CD4-positive, CD25-positive, alpha-beta regulatory T cell (primary cell): Measurements from ENCODE around the gene SLC4A9. TPM values are rescaled to one million over a fixed set of nuclear protein-coding genes. Genes with fewer than 3 reads are reported as not detected.

ENCODE experiments used
- ATAC-seq, 2 donors: fragments of 150-1000 bp; cut with Tn5 transposase; one replicate each; pipeline ENCODE4 v1.10.0; 2021; ENCODE audit warnings: low read depth in 2 of 2, moderate number of reproducible peaks in 2 of 2, moderate library complexity in 1 of 2
- DNase-seq, 3 donors: peaks; one replicate each; pipeline versions ENCODE4 v3.0.0 to v3.0.0-alpha.2; 2012 to 2022; ENCODE audit warnings: mixed read lengths in 1 of 3
- H3K27ac ChIP-seq: one replicate; pipeline ENCODE4 v1.7.0; 2013; ENCODE audit warnings: mild to moderate bottlenecking, low read length; ENCODE audit not compliant: insufficient read depth, poor library complexity, severe bottlenecking
- H3K27me3 ChIP-seq: one replicate; pipeline ENCODE4 v1.7.0; 2013; ENCODE audit warnings: low read length; ENCODE audit not compliant: control insufficient read depth, insufficient read depth
- H3K36me3 ChIP-seq: one replicate; pipeline ENCODE4 v1.7.0; 2013; ENCODE audit warnings: mild to moderate bottlenecking, low read length, moderate library complexity; ENCODE audit not compliant: control insufficient read depth, insufficient read depth
- H3K4me1 ChIP-seq: 2 replicates; pipeline ENCODE4 v1.7.0; 2013; ENCODE audit warnings: mild to moderate bottlenecking, low read length; ENCODE audit not compliant: insufficient read depth, control insufficient read depth, poor library complexity, severe bottlenecking
- H3K4me3 ChIP-seq: one replicate; pipeline ENCODE4 v1.7.0; 2013; ENCODE audit warnings: low read depth, mild to moderate bottlenecking, low read length, moderate library complexity
- H3K9me3 ChIP-seq, 2 experiments: 1 replicate in 1 of 2; 2 replicates in 1 of 2; pipeline ENCODE4 v1.7.0; 2013; ENCODE audit warnings: low read length in 2 of 2, mild to moderate bottlenecking in 1 of 2, moderate library complexity in 1 of 2; ENCODE audit not compliant: control insufficient read depth in 2 of 2
- H3K27ac Mint-ChIP-seq, 3 donors: one replicate each; pipeline ENCODE4 v1.8.0; 2020 to 2022; ENCODE audit warnings: mild to moderate bottlenecking in 3 of 3, mixed read lengths in 3 of 3, moderate library complexity in 2 of 3
- H3K27me3 Mint-ChIP-seq: one replicate; pipeline ENCODE4 v1.8.0; 2022; ENCODE audit warnings: mild to moderate bottlenecking, mixed read lengths
- H3K36me3 Mint-ChIP-seq: one replicate; pipeline ENCODE4 v1.8.0; 2020; ENCODE audit warnings: mixed read lengths
- H3K4me1 Mint-ChIP-seq, 4 donors: one replicate each; pipeline ENCODE4 v1.8.0; 2020 to 2022; ENCODE audit warnings: mixed read lengths in 4 of 4, mild to moderate bottlenecking in 1 of 4
- H3K4me3 Mint-ChIP-seq, 4 donors: one replicate each; pipeline ENCODE4 v1.8.0; 2020 to 2022; ENCODE audit warnings: mild to moderate bottlenecking in 4 of 4, mixed read lengths in 4 of 4, moderate library complexity in 3 of 4
- H3K9me3 Mint-ChIP-seq, 7 donors: one replicate each; pipeline ENCODE4 v1.8.0; 2020 to 2022; ENCODE audit warnings: mixed read lengths in 7 of 7, mild to moderate bottlenecking in 3 of 7, moderate library complexity in 2 of 7
- polyA plus RNA-seq, 4 donors: library from polyadenylated mRNA; unstranded; fragments of 300-500 nt; fragmentation: Illumina TruSeq; gene quantifications; one replicate each; pipeline ENCODE4 v1.2.3, GENCODE V29; 2021
- total RNA-seq: library from RNA; stranded (reverse); gene quantifications from one replicate; pipeline ENCODE4 v1.2.3, GENCODE V29; 2022

The SLC4A9 gene
- total and polyA plus RNA-seq, 5 donors from 2014 or later, result not detected

DNA sequence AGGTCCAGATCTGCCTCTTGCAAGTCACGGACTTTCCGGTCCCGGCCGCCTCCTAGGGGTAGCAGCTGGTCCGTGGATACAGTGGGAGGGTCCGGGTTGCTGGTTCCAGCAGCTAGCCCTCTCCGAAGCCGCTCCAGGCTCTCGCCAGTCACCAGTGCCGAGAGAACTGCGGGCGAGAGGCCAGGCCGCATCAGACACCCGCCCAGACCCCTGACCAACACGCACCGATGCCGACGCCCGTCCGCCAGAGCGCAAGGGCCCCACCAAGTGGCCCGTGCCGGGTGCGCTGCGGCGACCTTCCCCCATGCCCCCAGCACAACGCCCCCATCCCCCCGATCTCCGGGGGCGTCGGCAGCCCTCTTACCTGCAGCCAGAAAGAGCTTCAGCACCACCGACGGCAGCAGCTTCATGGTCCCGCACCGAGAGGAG is 14.1 kb upstream of the SLC4A9 start:
- H3K4me3 ChIP-seq, result no peak overlapping the region
- ATAC-seq (peak in 1 of 2 donors; percentile 1), DNase-seq (no peak)
- H3K27ac ChIP-seq, result no peak overlapping the region
- H3K9me3 ChIP-seq, result no peaks in the 10 kb centered on the region
- H3K36me3 ChIP-seq, result no peaks in the 10 kb centered on the region
- no peaks in the 10 kb centered on the region for H3K36me3 Mint-ChIP-seq
- peaks cover 0 to 2% (median 0%) of the 10 kb centered on the region in 7 donors for H3K9me3 Mint-ChIP-seq
- peaks cover 16% of the 10 kb centered on the region for H3K27me3 Mint-ChIP-seq
- peaks cover 3% of the 10 kb centered on the region for H3K27me3 ChIP-seq
- H3K4me1 ChIP-seq, result peaks cover 28% of the 10 kb centered on the region
- H3K27ac Mint-ChIP-seq, result no peak overlapping the region
- peak overlapping the region; percentile 80 to 89 (median 86) for H3K4me3 Mint-ChIP-seq
- H3K4me1 Mint-ChIP-seq, result peaks cover 12 to 56% (median 22%) of the 10 kb centered on the region in 4 donors

DNA sequence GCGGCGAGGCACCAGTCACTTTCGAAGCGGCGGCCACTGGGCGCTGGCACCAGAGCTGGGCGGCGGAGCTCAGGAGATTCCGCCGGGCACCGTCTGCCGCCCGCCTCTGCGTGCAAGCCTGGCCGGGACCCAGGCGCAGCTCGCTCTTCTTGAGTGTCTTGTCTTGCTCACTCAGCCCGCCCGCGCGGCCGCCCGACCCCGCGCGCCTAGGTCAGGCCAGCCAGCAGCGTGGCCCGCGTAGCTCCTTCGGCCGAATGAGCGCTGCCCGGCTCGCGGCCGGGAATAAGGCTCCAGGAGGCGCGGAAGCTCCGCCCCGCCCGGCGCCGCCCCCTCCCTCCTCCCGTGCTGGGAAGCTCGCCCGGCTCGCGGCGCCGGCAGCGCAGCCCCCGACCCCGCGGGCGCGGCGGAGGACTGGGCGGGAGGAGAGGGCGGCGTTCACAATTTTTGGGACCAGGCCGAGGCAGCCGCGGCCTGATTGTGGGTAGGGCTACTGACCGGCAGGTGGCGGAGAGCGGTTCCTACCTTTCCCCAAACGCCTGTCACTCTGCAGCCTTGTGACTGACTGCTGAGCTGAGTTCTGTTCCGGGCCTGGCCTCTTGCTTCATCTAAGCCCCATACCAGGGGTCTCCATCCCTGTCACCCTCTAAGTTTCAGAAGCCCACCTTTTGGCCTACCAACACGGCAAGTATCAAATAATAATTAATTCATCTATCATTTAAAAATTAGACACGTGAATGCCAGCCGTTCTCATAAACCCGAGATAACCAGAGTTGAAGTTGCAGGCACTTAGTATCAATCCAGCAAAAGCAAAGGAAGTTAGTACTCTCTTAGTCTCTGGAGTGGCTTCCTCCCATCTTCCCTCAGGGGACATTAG is 13.4 kb upstream of the SLC4A9 start, which contains the start of gene HBEGF:
TSS of gene HBEGF (minus strand) at position 256 of the 874 bp plus-strand sequence. CDS start 275 bp downstream, outside the sequence.
- H3K27ac ChIP-seq, result no peak within 1 kb of the TSS

DNA sequence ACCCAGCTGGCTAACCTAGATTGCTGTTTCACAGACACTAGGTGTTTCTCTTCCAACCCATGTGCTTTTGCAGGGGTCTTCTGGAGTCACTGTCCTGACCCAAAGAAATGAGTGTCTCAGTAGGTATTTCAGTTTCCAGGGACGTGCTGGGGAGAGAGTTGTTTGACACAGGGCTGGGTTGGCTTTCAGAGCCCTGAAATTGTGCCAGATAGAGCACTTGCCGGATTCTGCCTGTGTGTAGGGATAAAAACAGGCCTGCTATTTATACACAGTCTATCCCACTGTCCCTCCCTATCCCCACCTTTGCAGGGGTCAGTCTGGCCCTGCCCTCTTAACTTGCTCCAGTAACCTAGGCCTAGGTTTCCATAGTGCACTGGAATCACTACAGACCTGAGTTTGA is 12.6 kb upstream of the SLC4A9 start:
- no peak overlapping the region for H3K27ac ChIP-seq
- Mint-ChIP-seq H3K27ac (no peak overlapping the region), H3K27me3 (peaks cover 26% of the 10 kb centered on the region), H3K4me3 (peak overlapping the region; percentile 49 to 83 (median 82)), H3K36me3 (no peaks in the 10 kb centered on the region), H3K4me1 (peaks cover 9 to 47% (median 22%) of the 10 kb centered on the region in 4 donors), H3K9me3 (peaks cover 0 to 2% (median 0%) of the 10 kb centered on the region in 7 donors)
- peaks cover 22% of the 10 kb centered on the region for H3K4me1 ChIP-seq
- no peak for ATAC-seq
- H3K27me3 ChIP-seq, result peaks cover 3% of the 10 kb centered on the region
- no peaks in the 10 kb centered on the region for H3K9me3 ChIP-seq
- H3K4me3 ChIP-seq, result peak overlapping the region; percentile 53
- no peak for DNase-seq
- no peaks in the 10 kb centered on the region for H3K36me3 ChIP-seq

More for the DNA sequence above, 13.4 kb upstream of the SLC4A9 start, which contains the start of gene HBEGF:
- Histone ChIP-seq H3K36me3 (no peaks in the 10 kb centered on the region), H3K4me1 (peaks cover 28% of the 10 kb centered on the region), H3K27me3 (peaks cover 3% of the 10 kb centered on the region), H3K9me3 (no peaks in the 10 kb centered on the region), H3K4me3 (peak within 1 kb of the TSS; percentile 53)
- DNase-seq (peak; percentile 26 to 63 (median 43)), ATAC-seq (peak; percentile 54 to 55)
- peak within 1 kb of the TSS in 2 of 3 donors; percentile 49 to 68 for H3K27ac Mint-ChIP-seq
- H3K36me3 Mint-ChIP-seq, result no peaks in the 10 kb centered on the region
- peaks cover 14 to 52% (median 21%) of the 10 kb centered on the region in 4 donors for H3K4me1 Mint-ChIP-seq
- peaks cover 21% of the 10 kb centered on the region for H3K27me3 Mint-ChIP-seq
- H3K9me3 Mint-ChIP-seq, result peaks cover 0 to 2% (median 0%) of the 10 kb centered on the region in 7 donors
- H3K4me3 Mint-ChIP-seq, result peak within 1 kb of the TSS; percentile 83 to 89 (median 86)

DNA sequence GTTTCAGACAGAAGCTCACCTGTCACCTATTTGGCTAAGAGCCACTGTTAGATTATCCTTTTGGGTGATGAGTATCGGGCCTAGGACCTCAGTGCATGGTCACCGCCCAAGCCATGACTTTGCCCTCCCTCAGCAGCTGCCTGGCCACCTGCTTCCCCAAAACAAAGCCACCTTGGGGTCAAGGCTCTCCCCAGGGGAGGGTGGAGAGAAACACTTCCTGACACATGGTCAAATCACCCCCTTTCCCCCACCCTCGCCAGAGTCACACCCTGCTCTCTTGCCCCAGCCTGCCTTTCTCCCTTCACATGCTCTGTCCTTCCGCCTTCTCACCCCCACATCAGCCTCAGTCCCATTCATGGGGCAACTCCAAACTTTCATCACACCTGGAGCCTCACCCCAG is 11.9 kb upstream of the SLC4A9 start:
- H3K27ac ChIP-seq, result no peak overlapping the region
- Mint-ChIP-seq H3K9me3 (peaks cover 0 to 2% (median 0%) of the 10 kb centered on the region in 7 donors), H3K36me3 (no peaks in the 10 kb centered on the region), H3K27me3 (peaks cover 26% of the 10 kb centered on the region), H3K4me3 (peak overlapping the region in 1 of 4 donors; percentile 83), H3K4me1 (peaks cover 9 to 39% (median 15%) of the 10 kb centered on the region in 4 donors), H3K27ac (no peak overlapping the region)
- H3K4me1 ChIP-seq, result peaks cover 15% of the 10 kb centered on the region
- no peaks in the 10 kb centered on the region for H3K36me3 ChIP-seq
- ATAC-seq (no peak), DNase-seq (no peak)
- H3K9me3 ChIP-seq, result no peaks in the 10 kb centered on the region
- H3K27me3 ChIP-seq, result peaks cover 3% of the 10 kb centered on the region
- H3K4me3 ChIP-seq, result no peak overlapping the region

DNA sequence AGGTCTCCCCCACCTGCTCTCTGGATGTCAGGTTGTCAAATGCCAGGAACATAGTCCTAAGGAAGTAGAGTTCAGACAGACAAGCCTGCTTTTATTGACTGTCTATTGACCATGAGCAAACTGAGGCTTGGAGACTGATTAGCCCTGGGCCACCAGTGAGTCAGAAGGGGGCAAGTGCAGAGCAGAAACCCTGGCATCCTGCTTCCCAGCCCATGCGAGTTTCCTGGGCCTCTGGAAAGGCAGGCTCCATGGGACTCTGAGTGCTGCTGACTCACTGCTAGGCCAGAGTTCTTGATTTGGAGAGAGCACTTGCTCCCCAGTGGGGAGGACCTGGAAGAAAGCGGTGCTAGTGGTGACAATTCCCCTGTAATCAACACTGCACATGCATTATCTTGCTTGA is 10.8 kb upstream of the SLC4A9 start:
- no peak overlapping the region for H3K27ac ChIP-seq
- H3K27ac Mint-ChIP-seq, result no peak overlapping the region
- ATAC-seq, result no peak

DNA sequence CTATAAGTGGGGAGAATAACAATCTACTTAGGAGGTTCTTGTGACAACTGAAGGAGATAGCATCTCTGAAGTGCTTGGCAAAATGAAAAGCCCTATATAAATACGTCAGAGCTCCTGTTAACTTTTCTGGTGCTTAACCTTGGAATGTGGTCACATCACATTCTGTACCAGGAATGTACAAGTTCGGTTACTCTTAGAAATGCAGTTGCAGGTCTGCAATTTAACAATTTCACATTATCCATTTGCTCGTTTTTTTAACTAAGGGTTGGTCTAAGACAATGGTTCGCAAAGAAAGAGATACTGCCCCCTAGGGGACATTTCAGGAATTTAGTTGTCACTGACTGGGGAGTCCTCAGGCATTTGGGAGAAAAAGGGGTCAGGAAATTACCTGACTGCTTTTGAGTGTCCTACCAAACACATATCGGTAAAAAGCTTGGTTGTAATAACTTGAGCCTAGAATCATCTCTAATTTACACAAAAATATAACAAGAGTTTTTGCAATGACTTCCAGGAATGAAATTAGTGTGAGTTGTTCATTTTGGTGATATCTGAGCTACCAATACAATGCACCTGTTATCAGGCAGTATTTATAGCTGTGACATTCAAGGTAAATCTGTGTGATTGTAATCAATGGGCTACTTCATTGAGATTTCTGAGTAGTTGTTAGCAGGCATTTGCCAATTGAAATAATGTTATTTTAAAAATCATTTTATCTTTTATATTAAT is 8.2 kb upstream of the SLC4A9 start:
- DNase-seq (peak; percentile 51 to 86 (median 75)), ATAC-seq (peak; percentile 77 to 81)
- Histone ChIP-seq H3K9me3 (no peaks in the 10 kb centered on the region), H3K27me3 (peaks cover 3% of the 10 kb centered on the region), H3K4me3 (peak overlapping the region; percentile 48), H3K4me1 (peaks cover 3% of the 10 kb centered on the region), H3K36me3 (no peaks in the 10 kb centered on the region), H3K27ac (no peak overlapping the region)
- H3K27me3 Mint-ChIP-seq, result peaks cover 15% of the 10 kb centered on the region
- H3K9me3 Mint-ChIP-seq, result no peaks in the 10 kb centered on the region
- H3K4me1 Mint-ChIP-seq, result peaks cover 4 to 14% (median 10%) of the 10 kb centered on the region in 4 donors
- H3K27ac Mint-ChIP-seq, result no peak overlapping the region
- H3K4me3 Mint-ChIP-seq, result peak overlapping the region in 1 of 4 donors; percentile 14
- H3K36me3 Mint-ChIP-seq, result no peaks in the 10 kb centered on the region

More for the DNA sequence above, 10.8 kb upstream of the SLC4A9 start:
- Mint-ChIP-seq H3K9me3 (peaks cover 0 to 2% (median 0%) of the 10 kb centered on the region in 7 donors), H3K4me3 (peak overlapping the region in 2 of 4 donors; percentile 7 to 53), H3K27me3 (peaks cover 25% of the 10 kb centered on the region), H3K4me1 (peaks cover 8 to 30% (median 13%) of the 10 kb centered on the region in 4 donors), H3K36me3 (no peaks in the 10 kb centered on the region)
- H3K27me3 ChIP-seq, result peaks cover 3% of the 10 kb centered on the region
- H3K36me3 ChIP-seq, result no peaks in the 10 kb centered on the region
- no peak for DNase-seq
- peaks cover 12% of the 10 kb centered on the region for H3K4me1 ChIP-seq
- H3K9me3 ChIP-seq, result no peaks in the 10 kb centered on the region
- H3K4me3 ChIP-seq, result no peak overlapping the region

DNA sequence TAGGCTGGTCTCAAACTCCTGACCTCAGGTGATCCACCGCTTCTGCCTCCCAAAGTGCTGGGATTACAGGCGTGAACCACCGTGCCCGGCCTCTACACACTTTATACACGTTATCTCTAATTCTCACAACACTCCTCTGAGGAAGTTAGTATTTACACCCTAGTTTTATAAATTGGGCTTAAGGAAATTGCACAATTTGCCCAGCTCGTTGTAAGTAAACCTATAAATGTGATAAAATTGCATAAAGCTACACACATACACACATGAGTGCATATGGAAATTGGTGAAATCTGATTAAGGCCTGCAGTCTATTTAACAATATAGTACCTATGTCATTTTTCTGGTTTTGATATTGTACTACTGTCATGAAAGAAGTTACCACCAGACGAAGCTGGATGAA is 4.4 kb upstream of the SLC4A9 start:
- Mint-ChIP-seq H3K4me3 (no peak overlapping the region), H3K36me3 (no peaks in the 10 kb centered on the region), H3K27ac (no peak overlapping the region), H3K4me1 (peaks cover 5 to 16% (median 14%) of the 10 kb centered on the region in 4 donors), H3K27me3 (peaks cover 17% of the 10 kb centered on the region), H3K9me3 (no peaks in the 10 kb centered on the region)
- peaks cover 10% of the 10 kb centered on the region for H3K4me1 ChIP-seq
- H3K4me3 ChIP-seq, result no peak overlapping the region
- no peaks in the 10 kb centered on the region for H3K36me3 ChIP-seq
- H3K27me3 ChIP-seq, result no peaks in the 10 kb centered on the region
- ATAC-seq (no peak), DNase-seq (no peak)
- H3K27ac ChIP-seq, result no peak overlapping the region
- no peaks in the 10 kb centered on the region for H3K9me3 ChIP-seq
